ENCODE measurements around the gene FASN.

The FASN gene

DNA sequence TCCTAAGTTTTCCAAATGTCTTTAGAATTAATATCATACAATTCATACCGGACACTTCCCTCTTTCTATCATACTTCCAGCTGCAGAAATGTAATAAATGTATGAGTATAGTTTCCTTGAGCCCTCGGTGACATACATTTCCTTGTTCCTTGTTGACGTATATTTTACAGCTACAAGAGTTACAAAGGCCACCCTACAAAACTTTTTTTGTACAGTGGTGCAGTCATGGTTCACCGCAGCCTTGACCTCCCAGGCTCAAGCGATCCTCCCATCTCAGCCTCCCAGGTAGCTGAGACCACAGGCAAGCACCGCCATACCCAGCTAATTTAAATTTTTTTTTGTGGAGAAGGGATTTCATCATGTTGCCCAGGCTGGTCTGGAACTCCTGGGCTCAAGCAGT, 25.2 kb downstream of the FASN start:
- no peak for DNase-seq

DNA sequence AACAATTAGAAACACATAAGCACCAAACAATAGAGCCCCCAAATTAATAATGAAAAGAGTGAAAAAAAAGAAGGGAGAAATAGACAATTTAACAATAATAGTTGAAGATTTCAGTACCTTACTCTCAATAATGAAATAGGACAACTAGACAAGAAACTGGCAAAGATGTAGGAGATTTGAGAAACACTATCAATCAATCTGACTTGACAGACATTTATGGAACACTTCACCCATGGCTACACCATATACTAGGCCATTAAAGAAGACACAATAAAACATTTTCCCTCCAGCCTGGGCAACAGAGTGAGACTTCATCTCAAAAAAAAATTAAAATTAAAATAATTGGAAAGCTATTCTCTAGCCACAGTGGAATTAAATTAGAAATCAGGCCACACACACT, 27.4 kb downstream of the FASN start:
- no peak for DNase-seq

DNA sequence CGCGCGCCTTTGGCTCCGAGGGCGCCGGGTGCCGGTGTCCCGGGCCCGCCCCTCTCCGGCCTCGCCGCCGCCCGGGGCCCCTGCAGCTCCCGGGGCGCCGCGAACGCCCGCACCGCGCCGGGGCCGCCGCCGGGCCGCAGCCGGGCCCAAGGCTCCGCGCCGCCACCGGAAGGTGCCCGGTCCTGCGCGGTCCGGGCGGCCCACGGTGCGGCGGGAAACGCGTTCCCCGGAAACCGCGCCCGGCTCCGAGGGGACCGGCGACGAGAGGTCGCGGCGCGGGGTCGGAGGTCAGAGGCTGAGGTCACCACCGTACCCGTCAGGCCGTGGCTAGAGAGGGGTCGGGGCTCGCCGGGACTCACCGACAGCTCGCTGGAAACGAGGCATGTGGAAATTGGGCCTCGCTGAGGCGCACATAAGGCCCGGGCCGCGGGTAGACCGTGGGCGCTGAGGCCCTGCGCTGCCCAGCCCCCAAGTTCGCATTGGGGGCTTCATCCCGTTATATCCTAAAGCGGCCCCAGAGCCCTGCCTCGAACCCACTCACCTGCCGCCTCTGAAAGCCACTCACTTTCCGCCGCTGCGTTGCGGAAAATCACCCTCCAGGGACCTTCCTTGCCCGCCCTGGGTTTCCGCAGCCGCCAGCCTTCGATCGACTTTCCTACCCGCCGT, 32.3 kb downstream of the FASN start, which contains the start of gene DUS1L:
TSS of gene DUS1L (minus strand) at position 167 of the 666 bp plus-strand sequence. CDS start 745 bp downstream, outside the sequence.
- DNase-seq = peak in 1 of 2 experiments; percentile 74

DNA sequence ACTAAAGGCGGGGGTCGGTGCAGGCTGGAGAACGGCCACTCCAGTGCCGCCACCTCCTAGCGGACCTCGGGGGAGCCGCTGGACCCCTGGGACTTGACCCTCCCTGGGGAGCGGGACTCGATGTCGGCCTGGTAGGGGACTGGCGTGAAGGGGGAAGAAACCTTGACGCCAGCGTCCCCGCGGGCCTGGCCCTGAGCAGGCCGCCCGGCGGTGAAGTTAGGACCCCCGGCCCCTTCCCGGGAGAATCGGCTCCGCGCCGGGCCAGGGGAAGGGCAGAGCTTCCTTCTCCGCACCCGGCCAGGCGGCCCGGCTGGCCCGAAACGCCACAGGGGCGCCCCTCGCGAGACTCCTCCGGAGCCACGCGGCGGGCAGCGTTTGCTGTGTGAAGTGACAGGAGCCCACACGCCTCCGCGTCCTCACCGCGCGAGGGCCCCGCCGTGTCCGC, 32.8 kb downstream of the FASN start:
- no peak for DNase-seq

DNA sequence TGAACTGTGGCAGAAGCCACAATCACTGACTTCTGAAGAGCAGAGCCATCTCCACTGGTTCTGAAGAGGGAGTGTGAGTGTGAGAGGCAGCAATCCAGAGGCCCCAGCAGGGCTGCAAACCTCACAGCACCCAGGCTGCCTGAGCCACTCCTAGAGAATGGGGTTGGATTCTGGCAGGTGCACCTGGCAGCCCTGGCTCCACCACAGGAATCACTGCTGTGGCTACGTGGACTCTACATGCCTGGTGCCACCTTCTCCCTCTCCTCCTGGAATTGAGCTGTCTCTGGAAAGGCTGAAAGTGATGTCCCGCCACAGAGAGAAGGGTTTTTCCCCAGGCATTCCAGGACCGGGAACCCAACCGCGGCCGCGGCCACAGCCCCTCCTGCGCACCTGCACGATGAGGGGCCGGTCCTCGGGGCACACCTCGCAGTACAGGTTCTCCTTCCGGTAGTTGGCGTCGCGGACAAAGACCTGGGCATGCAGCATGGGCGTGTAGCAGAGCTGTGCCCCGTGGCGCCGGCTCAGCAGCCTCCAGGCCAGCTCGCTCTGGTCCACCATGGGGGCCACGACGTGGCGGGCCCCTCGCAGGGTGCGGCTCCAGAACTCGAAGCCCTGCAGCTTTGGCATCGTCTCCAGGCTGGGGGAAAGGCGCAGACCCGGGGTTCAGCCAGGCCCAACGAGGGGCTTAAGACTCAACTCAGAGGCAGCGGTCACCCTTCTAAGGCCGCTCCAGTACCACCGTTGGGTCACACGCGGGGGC, 33.4 kb downstream of the FASN start:
- no peak for DNase-seq

DNA sequence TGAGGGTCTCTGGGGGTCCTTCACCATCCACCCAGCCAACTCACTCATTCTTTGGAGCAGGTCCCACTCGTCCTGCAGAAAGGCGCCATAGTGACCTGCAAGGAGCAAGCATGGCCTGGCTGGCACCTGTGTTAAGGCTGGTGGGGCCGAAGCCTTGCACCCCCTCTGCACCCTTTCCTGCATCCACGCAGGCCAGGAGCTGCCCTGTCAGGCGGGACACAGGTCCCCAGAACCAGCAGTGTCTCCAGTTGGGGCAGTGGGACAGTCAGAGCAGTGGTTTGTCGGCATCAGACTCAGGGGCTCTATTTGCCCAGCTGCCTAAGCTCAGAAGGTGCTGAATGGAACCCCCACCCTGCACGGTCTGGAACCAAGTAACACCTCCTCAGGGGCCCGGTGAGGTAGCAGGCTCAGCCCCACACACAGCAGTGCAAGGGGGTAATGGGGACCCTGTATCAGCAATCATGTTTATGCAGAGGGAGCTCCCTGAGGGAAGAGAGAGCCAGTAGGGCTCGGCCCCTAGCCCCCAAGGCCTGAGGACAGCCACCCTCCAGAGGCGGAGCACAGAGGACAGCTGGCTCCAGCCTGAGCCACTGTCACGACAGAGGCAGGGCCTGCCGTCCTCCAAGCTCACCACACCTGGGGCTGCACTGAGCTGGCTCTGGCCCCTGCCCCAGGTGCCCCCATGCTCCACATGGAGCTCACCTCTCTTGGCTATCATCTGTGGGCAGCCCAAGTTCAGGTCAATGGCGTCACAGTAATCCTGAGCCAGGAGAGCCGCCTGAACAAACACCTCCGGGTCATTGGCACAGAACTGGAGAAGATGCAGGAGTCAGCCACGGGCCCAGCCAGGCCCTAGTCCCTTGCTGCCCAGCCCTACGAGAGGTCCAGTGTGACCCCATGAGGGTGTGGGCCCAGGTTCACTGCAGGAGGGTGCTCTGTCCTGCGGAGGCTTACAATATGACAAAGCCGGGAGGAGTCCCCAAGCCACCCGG, 34.3 kb downstream of the FASN start:
- no peak for DNase-seq

DNA sequence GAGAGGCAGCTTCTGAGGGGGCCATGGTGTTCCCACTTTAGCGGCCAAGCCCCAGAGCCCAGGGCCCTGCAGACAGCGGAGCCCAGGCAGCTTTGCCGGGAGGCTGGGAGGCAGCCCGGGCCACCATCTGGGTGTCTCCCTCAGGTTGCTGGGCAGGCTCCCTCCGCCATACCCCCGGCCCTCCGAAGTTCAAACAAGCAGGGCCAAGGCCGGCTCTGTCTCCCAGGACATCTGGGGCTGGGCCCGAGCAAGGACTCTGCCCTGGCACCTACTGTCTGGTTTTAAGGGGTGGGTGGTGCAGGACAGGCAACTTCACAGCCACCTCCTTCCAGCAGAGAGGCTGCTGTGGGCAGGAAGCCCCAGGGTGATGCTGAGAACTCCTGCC, 35.1 kb downstream of the FASN start:
- no peak for DNase-seq

DNA sequence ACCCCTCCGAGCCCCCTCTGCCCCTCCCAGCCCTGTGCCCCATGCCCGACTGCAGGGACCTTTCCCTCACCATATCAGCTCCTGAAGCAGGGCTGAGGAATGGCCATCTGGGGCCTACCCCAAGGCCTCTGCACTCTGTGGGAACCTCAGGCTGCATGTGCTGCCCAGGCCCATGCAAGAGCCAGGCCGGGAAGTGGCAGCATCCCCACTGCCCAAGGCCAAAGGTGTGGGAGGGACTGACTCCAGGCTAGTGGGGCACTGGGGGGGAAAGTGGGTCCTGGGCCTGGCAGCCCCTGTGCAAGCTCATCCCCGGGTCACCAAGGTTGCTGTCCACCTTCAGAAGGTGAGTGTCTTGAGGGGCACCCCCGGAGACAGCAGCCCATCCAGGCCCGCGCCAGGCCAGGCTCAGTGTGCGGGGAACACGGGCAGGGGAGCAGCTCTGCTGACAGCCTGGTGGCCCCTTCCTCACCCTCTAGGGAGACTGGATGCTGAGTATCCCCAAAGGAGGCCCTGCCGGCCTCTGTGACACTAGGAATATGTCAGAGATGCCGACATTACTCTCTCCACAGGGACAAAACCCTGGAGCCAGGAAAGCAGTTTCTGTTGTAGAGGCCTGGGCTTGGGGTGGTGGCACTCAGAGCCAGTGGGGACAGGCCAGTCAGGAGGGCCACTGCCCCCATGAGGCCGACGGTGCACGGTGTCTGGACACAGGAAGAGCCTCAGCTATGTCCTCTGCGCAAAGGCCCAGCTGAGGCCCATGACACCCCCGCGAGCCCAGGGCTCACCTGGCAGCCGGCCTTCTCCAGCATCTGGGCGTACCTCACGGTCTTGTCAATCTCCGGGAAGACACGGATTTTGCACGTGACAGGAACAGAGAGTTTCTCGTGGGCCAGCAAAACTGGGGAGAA, 35.7 kb downstream of the FASN start:
- no peak for DNase-seq

DNA sequence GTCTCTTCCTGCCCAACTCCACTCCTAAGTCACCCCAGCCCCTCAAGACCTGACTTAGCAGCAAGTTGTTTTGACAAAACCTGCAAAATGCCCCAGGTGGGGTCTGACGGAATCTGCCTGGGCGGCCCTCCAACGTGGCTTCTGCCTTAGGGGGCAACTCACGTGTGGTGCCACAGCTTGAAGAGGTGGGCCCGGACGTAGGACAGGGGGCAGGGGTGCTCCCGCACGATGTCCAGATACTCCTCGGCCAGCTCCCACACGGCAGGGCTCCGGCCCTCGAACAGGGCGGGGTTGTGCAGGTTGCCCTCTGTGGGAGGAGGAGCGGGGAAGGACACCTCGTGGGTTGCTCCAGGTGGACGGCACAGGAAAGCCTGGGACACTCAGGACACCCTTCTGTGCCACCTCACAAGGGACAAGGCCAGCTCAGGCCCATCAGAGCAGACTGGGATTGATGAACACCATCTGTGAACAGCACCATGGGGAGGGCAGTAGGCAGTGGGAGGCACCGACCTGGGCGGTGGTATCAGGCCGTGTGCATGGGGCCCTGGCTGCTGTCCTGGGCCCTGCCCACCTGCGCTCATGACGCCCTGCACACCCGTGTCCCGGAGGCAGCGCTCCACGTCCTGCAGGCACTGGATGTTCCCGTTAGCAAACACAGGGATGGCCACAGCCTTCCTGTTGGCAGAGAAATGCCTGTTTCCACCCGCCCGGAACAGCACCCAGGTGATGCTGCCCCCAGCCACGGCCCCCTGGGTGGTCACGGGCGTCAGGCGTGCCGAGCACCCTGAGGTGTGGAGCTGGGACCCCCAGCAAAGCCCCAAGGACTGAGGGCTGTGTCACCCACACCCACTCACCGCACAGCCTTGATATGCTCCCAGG, 36.8 kb downstream of the FASN start:
- DNase-seq = no peak

DNA sequence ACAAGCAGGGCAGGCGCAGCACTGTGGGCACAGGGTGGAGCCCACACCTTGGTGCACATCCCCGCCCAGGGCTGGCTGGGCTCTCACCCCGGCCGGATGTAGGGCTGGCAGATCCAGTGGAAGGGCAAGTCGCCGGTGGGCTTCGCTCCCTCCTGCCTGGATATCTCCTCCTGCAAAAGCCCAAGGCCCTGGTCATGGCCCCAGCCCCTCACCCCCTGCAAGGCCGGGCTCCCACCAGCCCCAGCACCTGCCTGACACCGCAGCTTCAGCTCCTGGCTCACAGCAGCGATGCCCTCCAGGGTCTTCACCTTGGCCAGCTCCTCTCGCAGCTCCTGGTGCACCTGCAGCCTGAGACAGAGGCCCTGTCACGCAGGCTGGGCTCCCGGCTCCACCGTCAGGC, 37.4 kb downstream of the FASN start:
- no peak for DNase-seq

DNA sequence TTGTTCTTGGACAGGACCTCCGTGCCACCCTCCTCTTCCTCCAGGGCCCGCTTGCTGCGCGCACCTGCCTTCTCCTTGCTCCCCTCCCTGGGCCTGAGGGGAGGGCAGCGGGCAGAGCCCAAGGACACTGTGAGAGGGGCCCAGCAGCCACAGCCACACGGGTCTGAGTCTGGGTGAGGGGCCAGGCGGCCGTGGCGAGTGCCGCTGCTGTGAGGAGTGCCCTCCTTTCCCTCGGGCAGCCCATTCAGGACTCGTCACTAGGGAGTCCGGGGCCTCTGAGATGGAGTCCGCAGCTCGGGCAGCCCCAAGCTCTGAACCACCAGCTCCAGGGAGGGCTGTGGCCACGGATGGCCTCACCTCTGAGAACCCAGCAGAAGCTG, 38.0 kb downstream of the FASN start:
- no peak for DNase-seq

DNA sequence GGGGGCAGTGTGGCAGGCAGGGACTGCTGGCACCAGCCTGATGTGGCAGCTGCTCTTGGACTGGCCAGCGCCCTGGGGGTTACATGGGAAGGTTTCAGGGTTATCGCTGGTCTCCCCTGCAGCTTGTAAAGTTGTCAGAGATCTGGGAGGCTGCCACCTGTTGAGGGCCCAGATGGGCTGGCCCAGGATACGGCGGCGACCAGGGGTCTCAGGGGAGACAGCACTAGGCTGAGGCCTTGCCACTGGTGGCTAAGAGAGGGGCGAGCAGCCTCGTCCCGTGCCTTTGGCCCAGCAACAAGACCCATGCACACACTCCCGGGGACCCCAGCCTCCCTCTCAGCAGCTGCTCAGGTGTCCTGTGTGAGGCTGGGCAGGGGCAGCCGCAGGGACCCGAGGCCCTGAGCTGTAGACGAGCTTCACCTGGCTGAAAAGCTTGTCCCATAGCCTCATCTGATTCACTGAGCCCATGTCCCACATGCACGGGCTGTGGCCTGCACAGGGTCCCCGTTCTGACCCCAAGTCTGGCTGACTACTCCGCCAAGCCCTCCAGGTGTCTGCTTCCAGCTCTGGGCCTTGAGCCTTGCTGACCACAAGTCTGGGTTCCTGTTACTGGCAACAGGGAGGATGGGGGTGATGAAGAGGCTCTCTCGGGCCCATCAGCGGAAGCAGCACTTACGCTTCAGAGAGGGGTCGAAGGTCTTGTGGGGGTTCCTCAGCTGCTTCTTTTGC, 38.6 kb downstream of the FASN start:
- DNase-seq = no peak

DNA sequence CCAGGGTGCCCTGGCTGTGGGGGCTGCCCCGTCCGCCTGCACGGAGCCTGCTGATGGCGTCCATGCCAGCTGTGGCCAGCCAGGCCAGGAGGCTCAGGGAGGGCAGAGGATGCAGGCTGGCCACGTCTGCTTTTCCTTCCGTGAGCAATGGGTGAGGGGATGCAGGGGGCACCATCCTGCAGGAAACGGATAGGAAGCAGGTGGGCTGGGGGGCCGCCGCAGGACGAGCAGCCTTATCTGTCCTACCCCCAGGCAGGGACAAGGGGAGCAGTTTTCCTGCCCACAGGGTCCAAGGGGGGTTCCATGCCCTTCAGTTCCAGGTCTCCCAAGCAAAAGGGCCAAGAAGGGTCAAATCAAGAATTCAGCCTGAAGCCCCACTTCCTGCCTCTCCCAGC, 39.2 kb downstream of the FASN start:
- DNase-seq = no peak

DNA sequence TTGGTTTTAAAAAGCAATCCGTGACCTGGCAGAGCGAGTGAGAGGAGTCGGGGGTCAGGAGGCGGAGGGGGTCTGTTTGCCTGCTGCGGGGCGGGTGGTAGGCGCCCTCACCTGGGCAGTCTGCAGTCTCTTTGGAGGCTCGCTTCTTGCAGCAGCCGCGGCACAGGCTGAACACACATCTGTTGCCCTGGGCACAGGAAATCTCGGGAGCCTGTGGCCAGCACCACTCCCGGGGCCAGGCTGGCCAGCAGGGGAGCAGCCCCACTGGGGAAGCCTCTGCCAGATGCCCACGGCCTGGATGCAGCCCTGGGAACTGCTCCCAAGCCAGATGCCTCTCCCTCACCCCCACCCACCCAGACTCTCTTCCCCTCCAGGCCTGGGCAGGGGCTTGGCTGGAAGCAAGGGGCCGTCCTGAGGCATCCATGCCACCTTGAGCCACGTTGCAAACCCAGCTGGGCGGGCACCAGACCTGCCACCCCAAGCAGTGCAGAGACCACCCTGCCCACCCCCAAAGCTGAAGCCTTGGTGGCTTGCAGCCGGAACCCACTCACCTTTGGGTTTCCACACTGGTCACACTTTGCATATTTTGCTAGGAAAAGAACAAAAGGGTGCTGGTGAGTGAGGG, 39.7 kb downstream of the FASN start:
- DNase-seq = no peak

DNA sequence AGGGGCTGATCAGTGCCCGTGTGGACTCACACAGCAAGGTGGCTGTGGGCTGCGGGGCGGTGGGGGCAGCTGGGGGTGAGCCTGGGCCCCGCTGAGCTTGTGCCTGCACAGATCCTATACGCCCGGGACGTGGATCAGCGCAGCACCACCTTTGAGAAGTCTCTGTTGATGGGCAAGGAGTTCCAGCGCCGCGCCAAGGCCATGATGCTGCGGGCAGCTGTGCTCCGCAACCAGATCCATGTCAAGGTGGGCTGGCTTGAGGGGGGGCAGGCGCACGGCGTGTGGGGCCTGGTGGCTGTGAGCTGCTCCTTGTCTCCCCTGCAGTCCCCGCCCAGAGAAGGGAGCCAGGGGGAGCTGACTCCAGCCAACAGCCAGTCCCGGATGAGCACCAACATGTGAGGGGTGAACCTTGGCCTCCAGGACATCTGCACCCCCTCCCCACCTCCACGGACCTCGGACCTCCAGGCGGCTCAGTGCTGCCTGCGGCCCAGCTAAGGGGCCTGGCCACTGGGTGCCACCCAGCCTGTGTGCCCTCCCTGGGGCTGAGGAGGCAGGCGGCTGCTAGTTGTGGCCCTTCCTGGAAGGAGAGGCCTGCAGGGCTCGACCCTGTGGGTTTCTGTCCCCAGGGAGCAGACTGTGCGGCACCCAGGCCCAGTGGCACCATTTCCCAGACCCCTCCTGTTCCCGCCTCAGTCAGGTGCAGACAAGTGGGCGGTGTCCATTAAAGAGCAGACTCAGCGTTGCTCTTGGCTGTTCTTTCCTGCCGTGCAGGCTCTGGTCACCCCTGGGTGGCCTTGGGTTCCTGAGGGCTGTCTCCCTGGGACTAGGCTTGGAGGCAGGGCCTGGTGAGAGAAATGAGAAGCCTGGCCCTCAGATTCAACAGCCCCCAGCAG, 41.1 kb downstream of the FASN start:
- DNase-seq = no peak

DNA sequence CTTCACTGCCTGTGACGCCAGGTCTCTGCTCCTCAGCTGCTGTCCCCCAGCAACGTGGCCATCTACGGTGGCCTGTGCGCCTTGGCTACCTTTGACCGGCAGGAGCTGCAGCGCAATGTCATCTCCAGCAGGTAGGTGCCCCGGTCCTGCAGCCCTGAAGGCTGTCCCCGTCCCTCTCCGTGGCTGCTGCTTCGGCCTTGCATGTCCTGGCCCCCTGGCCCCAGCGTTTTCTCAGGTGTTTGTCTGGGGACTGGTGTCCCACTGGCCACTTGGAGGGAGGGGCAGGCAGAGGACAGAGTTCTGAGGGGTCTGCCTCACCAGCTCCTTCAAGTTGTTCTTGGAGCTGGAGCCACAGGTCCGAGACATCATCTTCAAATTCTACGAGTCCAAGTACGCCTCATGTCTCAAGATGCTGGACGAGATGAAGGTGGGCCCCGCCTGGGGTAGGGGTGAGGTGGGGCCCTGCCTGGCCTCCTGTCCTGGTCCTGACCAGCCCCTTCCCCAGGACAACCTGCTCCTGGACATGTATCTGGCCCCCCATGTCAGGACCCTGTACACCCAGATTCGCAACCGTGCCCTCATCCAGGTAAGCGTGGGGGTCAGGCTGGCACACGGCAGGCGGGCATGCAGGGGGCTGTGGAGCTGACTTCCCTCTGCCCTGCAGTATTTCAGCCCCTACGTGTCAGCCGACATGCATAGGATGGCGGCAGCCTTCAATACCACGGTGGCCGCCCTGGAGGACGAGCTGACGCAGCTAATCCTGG, 41.9 kb downstream of the FASN start:
- DNase-seq = no peak

DNA sequence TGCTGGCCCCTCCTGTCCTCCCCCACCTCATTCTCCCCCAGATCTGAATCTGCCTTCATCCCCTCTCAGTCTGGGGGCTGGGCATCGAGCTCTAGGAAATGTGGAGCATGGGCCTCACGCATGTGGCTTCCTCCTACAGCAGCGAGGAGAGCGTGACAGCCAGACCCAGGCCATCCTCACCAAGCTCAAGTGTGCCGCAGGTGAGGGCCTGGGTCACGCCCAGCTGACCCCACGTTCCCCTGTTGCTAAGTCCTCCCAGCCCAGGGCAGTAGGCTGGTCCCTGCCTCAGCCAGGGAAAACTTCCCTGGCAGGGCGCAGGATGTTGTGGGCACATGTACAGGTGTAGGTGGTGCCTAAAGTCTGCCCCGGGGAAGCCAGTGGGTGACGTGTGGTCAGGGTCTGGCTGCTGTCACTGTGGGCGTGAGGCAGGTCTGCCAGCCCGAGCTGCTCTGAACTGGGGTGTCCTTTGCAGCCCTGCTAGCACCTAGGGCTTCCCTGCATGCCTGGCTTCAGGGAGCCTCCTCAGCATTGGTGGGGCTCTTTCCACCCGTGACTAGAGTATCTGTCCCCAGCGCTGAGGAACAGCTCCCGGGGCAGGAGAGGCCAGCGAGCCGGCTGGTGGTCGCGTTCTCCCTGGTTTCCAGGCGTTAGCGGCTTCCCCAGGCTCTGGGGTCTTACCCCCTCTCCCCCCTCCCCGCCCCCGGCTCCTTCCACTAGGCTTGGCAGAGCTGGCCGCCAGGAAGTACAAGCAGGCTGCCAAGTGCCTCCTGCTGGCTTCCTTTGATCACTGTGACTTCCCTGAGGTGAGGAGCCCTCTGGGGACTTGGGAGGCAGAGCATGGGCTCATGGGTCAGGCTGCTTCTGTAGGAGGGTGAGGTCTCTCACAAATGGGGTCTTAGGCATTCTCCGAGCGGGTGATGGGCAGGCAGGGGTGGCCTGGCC, 42.7 kb downstream of the FASN start:
- no peak for DNase-seq
